CD14-positive monocyte (primary cell): ENCODE results near the gene PPP2R3B. TPM values are rescaled to one million over a fixed set of nuclear protein-coding genes. Genes with fewer than 3 reads are reported as not detected.

Source experiments
- DNase-seq, 3 donors: peaks; one replicate each; pipeline ENCODE4 v3.0.0-alpha.2; 2011 to 2022
- H2AFZ ChIP-seq: 2 replicates; pipeline ENCODE4 v1.6.0; 2012; ENCODE audit warnings: mild to moderate bottlenecking, low read depth, low read length, inconsistent platforms; ENCODE audit not compliant: insufficient read depth, poor library complexity, severe bottlenecking
- H3K27ac ChIP-seq, 2 donors: 1 replicate in 1 of 2; 2 replicates in 1 of 2; pipeline ENCODE4 v1.5.1; 2012 to 2013; ENCODE audit warnings: low read length in 2 of 2, control low read depth in 1 of 2, inconsistent platforms in 1 of 2, low read depth in 1 of 2, mild to moderate bottlenecking in 1 of 2
- H3K27me3 ChIP-seq, 2 donors: one replicate each; pipeline versions ENCODE4 v1.6.0 to v1.6.1; 2011 to 2013; ENCODE audit warnings: low read length in 2 of 2; ENCODE audit not compliant: control insufficient read depth in 2 of 2, insufficient read depth in 2 of 2
- H3K36me3 ChIP-seq, 2 donors: replicated peaks in 1 of 2; 1 replicate in 1 of 2; 2 replicates in 1 of 2; pipeline versions ENCODE4 v1.5.1 to v1.6.1; 2012 to 2013; ENCODE audit warnings: low read length in 2 of 2, control low read depth in 1 of 2, inconsistent platforms in 1 of 2, mild to moderate bottlenecking in 1 of 2; ENCODE audit not compliant: insufficient read depth in 2 of 2, control insufficient read depth in 1 of 2
- H3K4me1 ChIP-seq, 2 donors: 1 replicate in 1 of 2; 2 replicates in 1 of 2; pipeline versions ENCODE4 v1.5.1 to v1.6.1; 2012 to 2013; ENCODE audit warnings: low read length in 2 of 2, control low read depth in 1 of 2, inconsistent platforms in 1 of 2, mild to moderate bottlenecking in 1 of 2, moderate library complexity in 1 of 2; ENCODE audit not compliant: insufficient read depth in 2 of 2, control insufficient read depth in 1 of 2
- H3K4me2 ChIP-seq: replicated peaks from 2 replicates; pipeline ENCODE3; 2012; ENCODE audit warnings: low read length, moderate library complexity, mild to moderate bottlenecking; ENCODE audit not compliant: poor library complexity, severe bottlenecking; ENCODE audit errors: extremely low read depth
- H3K4me3 ChIP-seq, 3 experiments: fragments of 200-600 bp in 1 of 3; sonication (generic) in 1 of 3; replicated peaks in 1 of 3; 1 replicate in 2 of 3; 2 replicates in 1 of 3; pipeline ENCODE4 v1.5.1; 2011 to 2013; ENCODE audit warnings: low read length in 3 of 3, mild to moderate bottlenecking in 3 of 3, control low read depth in 2 of 3, low read depth in 2 of 3, inconsistent platforms in 1 of 3, moderate library complexity in 1 of 3
- H3K79me2 ChIP-seq: 2 replicates; pipeline ENCODE4 v1.6.0; 2012; ENCODE audit warnings: mild to moderate bottlenecking, control low read depth, inconsistent platforms, low read length, moderate library complexity; ENCODE audit not compliant: insufficient read depth
- H3K9ac ChIP-seq: 2 replicates; pipeline ENCODE4 v1.6.0; 2017; ENCODE audit warnings: low read length, mild to moderate bottlenecking; ENCODE audit not compliant: insufficient read depth, poor library complexity, severe bottlenecking
- H3K9me3 ChIP-seq, 2 donors: replicated peaks in 1 of 2; 1 replicate in 1 of 2; 2 replicates in 1 of 2; pipeline versions ENCODE4 v1.5.1 to v1.6.1; 2012 to 2013; ENCODE audit warnings: low read length in 2 of 2, control low read depth in 1 of 2; ENCODE audit not compliant: control insufficient read depth in 1 of 2, insufficient read depth in 1 of 2
- H4K20me1 ChIP-seq: 2 replicates; pipeline ENCODE4 v1.6.0; 2012; ENCODE audit warnings: mild to moderate bottlenecking, low read length, control low read depth, moderate library complexity; ENCODE audit not compliant: insufficient read depth
- H3K27ac Mint-ChIP-seq, 7 donors: one replicate each; pipeline ENCODE4 v1.8.0; 2020; ENCODE audit warnings: mild to moderate bottlenecking in 7 of 7, mixed read lengths in 7 of 7, moderate library complexity in 6 of 7, inconsistent platforms in 2 of 7
- H3K27me3 Mint-ChIP-seq, 3 donors: one replicate each; pipeline ENCODE4 v1.8.0; 2021 to 2022; ENCODE audit warnings: low read depth in 3 of 3, mild to moderate bottlenecking in 3 of 3, mixed read lengths in 3 of 3, moderate library complexity in 3 of 3, inconsistent platforms in 1 of 3
- H3K36me3 Mint-ChIP-seq, 2 donors: one replicate each; pipeline ENCODE4 v1.8.0; 2020; ENCODE audit warnings: mixed read lengths in 2 of 2, inconsistent platforms in 1 of 2, mild to moderate bottlenecking in 1 of 2
- H3K4me1 Mint-ChIP-seq: one replicate; pipeline ENCODE4 v1.8.0; 2020; ENCODE audit warnings: mild to moderate bottlenecking, mixed read lengths
- H3K4me3 Mint-ChIP-seq, 2 donors: one replicate each; pipeline ENCODE4 v1.8.0; 2020; ENCODE audit warnings: mild to moderate bottlenecking in 2 of 2, mixed read lengths in 2 of 2, moderate library complexity in 1 of 2
- H3K9me3 Mint-ChIP-seq, 7 donors: one replicate each; pipeline ENCODE4 v1.8.0; 2020 to 2022; ENCODE audit warnings: mixed read lengths in 7 of 7, mild to moderate bottlenecking in 6 of 7, moderate library complexity in 6 of 7, inconsistent platforms in 2 of 7
- CTCF ChIP-seq: fragments of 200-600 bp; IDR thresholded peaks from one replicate; pipeline ENCODE4 v1.8.0; 2022; ENCODE audit warnings: antibody characterized with exemption, mild to moderate bottlenecking
- WGBS: methylation state at CpG from one replicate; pipeline ENCODE4 v1.1.5; 2013; ENCODE audit warnings: missing lambda C conversion rate; ENCODE audit not compliant: insufficient coverage; 5-methylcytosine and 5-hydroxymethylcytosine counted together
- intact Hi-C, 2 donors: fragments of 100-400 bp; cut with micrococcal nuclease; formaldehyde crosslinking; loops; one replicate each; pipeline versions ENCODE4 v1.15.0 to v1.15.1; 2023
- polyA plus RNA-seq, 3 donors: library from polyadenylated mRNA; depleted of rRNA in 1 of 3; unstranded in 2 of 3; stranded (reverse) in 1 of 3; fragments of 300-500 nt in 2 of 3; fragments of >200 nt in 1 of 3; fragmentation: Illumina TruSeq in 2 of 3; gene quantifications; 1 replicate in 2 of 3; 2 replicates in 1 of 3; pipeline ENCODE4 v1.2.3, GENCODE V29; 2012 to 2021

PPP2R3B gene
- polyA plus RNA-seq, 3 donors = 2.1 to 9.0 (median 2.3) TPM

GRCh38 chrX:344371-344901, 42.3 kb downstream of the PPP2R3B start:
- Mint-ChIP-seq H3K4me1 (no peaks in the 10 kb centered on the region), H3K36me3 (peaks cover 26 to 34% of the 10 kb centered on the region in 2 donors), H3K9me3 (peaks cover 28 to 67% (median 42%) of the 10 kb centered on the region in 7 donors), H3K4me3 (no peak overlapping the region), H3K27ac (no peak overlapping the region), H3K27me3 (peaks cover 0 to 4% (median 0%) of the 10 kb centered on the region in 3 donors)
- H2AFZ ChIP-seq = no peak overlapping the region
- 98% methylated on average over 45 of the region's 47 CpGs for WGBS
- DNase-seq = no peak
- H3K4me3 ChIP-seq = no peak overlapping the region
- H3K27ac ChIP-seq = no peak overlapping the region
- H3K36me3 ChIP-seq = peaks cover 0 to 20% of the 10 kb centered on the region in 2 donors
- intact Hi-C loops = no loop called here
- H3K9ac ChIP-seq = no peak overlapping the region
- H3K4me1 ChIP-seq = no peaks in the 10 kb centered on the region
- H3K4me2 ChIP-seq = no peak overlapping the region
- TF ChIP-seq CTCF = no peak
- H3K9me3 ChIP-seq = peaks cover 50 to 74% of the 10 kb centered on the region in 2 donors
- H3K27me3 ChIP-seq = no peaks in the 10 kb centered on the region
- H4K20me1 ChIP-seq = no peaks in the 10 kb centered on the region
- no peaks in the 10 kb centered on the region for H3K79me2 ChIP-seq

GRCh38 chrX:341541-342101, 45.1 kb downstream of the PPP2R3B start:
- H3K4me3 Mint-ChIP-seq = no peak overlapping the region
- Histone ChIP-seq H2AFZ (no peak overlapping the region), H3K79me2 (no peaks in the 10 kb centered on the region), H3K9ac (no peak overlapping the region), H3K27ac (no peak overlapping the region), H4K20me1 (no peaks in the 10 kb centered on the region), H3K4me3 (no peak overlapping the region), H3K27me3 (no peaks in the 10 kb centered on the region), H3K4me2 (no peak overlapping the region), H3K4me1 (no peaks in the 10 kb centered on the region), H3K9me3 (peaks cover 53 to 74% of the 10 kb centered on the region in 2 donors), H3K36me3 (peaks cover 6 to 36% of the 10 kb centered on the region in 2 donors)
- peaks cover 33 to 47% of the 10 kb centered on the region in 2 donors for H3K36me3 Mint-ChIP-seq
- peak overlapping the region in 1 of 7 donors; percentile 32 for H3K27ac Mint-ChIP-seq
- DNase-seq = no peak
- TF ChIP-seq CTCF = no peak
- peaks cover 34 to 64% (median 47%) of the 10 kb centered on the region in 7 donors for H3K9me3 Mint-ChIP-seq
- WGBS = 94% methylated on average over 19 of the region's 36 CpGs
- intact Hi-C loops = no loop called here
- H3K27me3 Mint-ChIP-seq = peaks cover 0 to 6% (median 0%) of the 10 kb centered on the region in 3 donors
- H3K4me1 Mint-ChIP-seq = no peaks in the 10 kb centered on the region
